ENCODE data around the gene PTPRM.

PTPRM gene

GRCh38 chr18:7977897-7978296, 410.8 kb downstream of the PTPRM start:
- Histone ChIP-seq H3K18ac (ENCODE audit: low read depth in 1 of 2, low read length in 2 of 2) (no peak overlapping the region), H2BK12ac (ENCODE audit: low read length in 2 of 2) (no peak overlapping the region), H3K27ac (ENCODE audit: low read length, poor library complexity, severe bottlenecking) (no peak overlapping the region), H3K36me3 (ENCODE audit: control insufficient read depth in 1 of 2, insufficient read depth in 2 of 2, low read depth in 1 of 2, low read length in 2 of 2) (peaks cover 3 to 7% of the 10 kb centered on the region in 2 experiments), H4K91ac (ENCODE audit: low read length) (no peak overlapping the region), H3K4ac (ENCODE audit: low read depth in 1 of 2, low read length in 2 of 2) (no peak overlapping the region), H3K27me3 (ENCODE audit: control insufficient read depth in 1 of 2, insufficient read depth in 1 of 2, low read length in 2 of 2) (no peaks in the 10 kb centered on the region), H3K23ac (ENCODE audit: low read length in 2 of 2) (no peak overlapping the region), H3K14ac (ENCODE audit: low read length in 2 of 2) (no peak overlapping the region), H2BK15ac (ENCODE audit: low read depth, poor library complexity, severe bottlenecking) (no peak overlapping the region), H3K9me3 (ENCODE audit: control insufficient read depth, low read length) (no peaks in the 10 kb centered on the region), H2BK5ac (ENCODE audit: low read depth, low read length, poor library complexity, severe bottlenecking) (no peak overlapping the region), H2AFZ (ENCODE audit: low read depth, low read length) (no peak overlapping the region), H3K4me1 (ENCODE audit: control insufficient read depth, insufficient read depth, low read depth, low read length) (peaks cover 10% of the 10 kb centered on the region), H3K9ac (ENCODE audit: low read length) (no peak overlapping the region), H3K4me2 (ENCODE audit: low read length, poor library complexity, severe bottlenecking) (no peak overlapping the region), H2AK5ac (ENCODE audit: low read length, severe bottlenecking) (no peak overlapping the region), H3K4me3 (ENCODE audit: insufficient read depth in 1 of 2, low read depth in 1 of 2, low read length in 2 of 2) (no peak overlapping the region), H3K79me1 (replicated peaks; ENCODE audit: low read length, poor library complexity, severe bottlenecking) (peaks cover 21% of the 10 kb centered on the region), H2BK120ac (ENCODE audit: low read depth, low read length) (no peak overlapping the region), H4K8ac (ENCODE audit: low read length) (no peak overlapping the region)
- no peak for DNase-seq
- WGBS, result 91% methylated on average over 2 of the region's 4 CpGs

- Histone ChIP-seq H3K9me3 (ENCODE audit: control insufficient read depth, low read length) (no peaks in the 10 kb centered on the region), H3K4me1 (ENCODE audit: control insufficient read depth, insufficient read depth, low read depth, low read length) (peaks cover 10% of the 10 kb centered on the region)
- 97% methylated on average over 4 of the region's 4 CpGs for WGBS
These were observed 411.7 kb downstream of the PTPRM start for GRCh38 chr18:7978834-7979233.

GRCh38 chr18:7979714-7980113, 412.6 kb downstream of the PTPRM start:
- no peak overlapping the region for H2AK5ac ChIP-seq (ENCODE audit: low read length, severe bottlenecking)
- no peak overlapping the region for H3K4ac ChIP-seq (ENCODE audit: low read depth in 1 of 2, low read length in 2 of 2)
- no peak overlapping the region for H2BK15ac ChIP-seq (ENCODE audit: low read depth, poor library complexity, severe bottlenecking)
- H2BK120ac ChIP-seq (ENCODE audit: low read depth, low read length), result no peak overlapping the region
- 97% methylated on average over 8 of the region's 8 CpGs for WGBS
- H3K9me3 ChIP-seq (ENCODE audit: control insufficient read depth, low read length), result no peaks in the 10 kb centered on the region
- no peaks in the 10 kb centered on the region for H3K27me3 ChIP-seq (ENCODE audit: control insufficient read depth in 1 of 2, insufficient read depth in 1 of 2, low read length in 2 of 2)
- no peak overlapping the region for H3K9ac ChIP-seq (ENCODE audit: low read length)
- no peak overlapping the region for H4K91ac ChIP-seq (ENCODE audit: low read length)
- no peak overlapping the region for H3K14ac ChIP-seq (ENCODE audit: low read length in 2 of 2)
- H3K18ac ChIP-seq (ENCODE audit: low read depth in 1 of 2, low read length in 2 of 2), result no peak overlapping the region
- no peak overlapping the region for H3K4me2 ChIP-seq (ENCODE audit: low read length, poor library complexity, severe bottlenecking)
- no peak overlapping the region for H2BK12ac ChIP-seq (ENCODE audit: low read length in 2 of 2)
- peaks cover 19% of the 10 kb centered on the region for H3K79me1 ChIP-seq (replicated peaks; ENCODE audit: low read length, poor library complexity, severe bottlenecking)
- no peak overlapping the region for H4K8ac ChIP-seq (ENCODE audit: low read length)
- peaks cover 10% of the 10 kb centered on the region for H3K4me1 ChIP-seq (ENCODE audit: control insufficient read depth, insufficient read depth, low read depth, low read length)
- H2BK5ac ChIP-seq (ENCODE audit: low read depth, low read length, poor library complexity, severe bottlenecking), result no peak overlapping the region
- no peak overlapping the region for H3K23ac ChIP-seq (ENCODE audit: low read length in 2 of 2)
- no peak for DNase-seq
- no peak overlapping the region for H3K4me3 ChIP-seq (ENCODE audit: insufficient read depth in 1 of 2, low read depth in 1 of 2, low read length in 2 of 2)
- H2AFZ ChIP-seq (ENCODE audit: low read depth, low read length), result no peak overlapping the region
- H3K36me3 ChIP-seq (ENCODE audit: control insufficient read depth in 1 of 2, insufficient read depth in 2 of 2, low read depth in 1 of 2, low read length in 2 of 2), result peaks cover 3 to 7% of the 10 kb centered on the region in 2 experiments
- no peak overlapping the region for H3K27ac ChIP-seq (ENCODE audit: low read length, poor library complexity, severe bottlenecking)

More at GRCh38 chr18:7978834-7979233, 411.7 kb downstream of the PTPRM start:
- H4K8ac ChIP-seq (ENCODE audit: low read length), result no peak overlapping the region
- H3K23ac ChIP-seq (ENCODE audit: low read length in 2 of 2), result no peak overlapping the region
- no peak overlapping the region for H3K4me2 ChIP-seq (ENCODE audit: low read length, poor library complexity, severe bottlenecking)
- H3K36me3 ChIP-seq (ENCODE audit: control insufficient read depth in 1 of 2, insufficient read depth in 2 of 2, low read depth in 1 of 2, low read length in 2 of 2), result peaks cover 3 to 7% of the 10 kb centered on the region in 2 experiments
- no peak overlapping the region for H3K14ac ChIP-seq (ENCODE audit: low read length in 2 of 2)
- H2BK12ac ChIP-seq (ENCODE audit: low read length in 2 of 2), result no peak overlapping the region
- DNase-seq, result no peak
- no peaks in the 10 kb centered on the region for H3K27me3 ChIP-seq (ENCODE audit: control insufficient read depth in 1 of 2, insufficient read depth in 1 of 2, low read length in 2 of 2)
- H3K9ac ChIP-seq (ENCODE audit: low read length), result no peak overlapping the region
- no peak overlapping the region for H3K27ac ChIP-seq (ENCODE audit: low read length, poor library complexity, severe bottlenecking)
- no peak overlapping the region for H2BK5ac ChIP-seq (ENCODE audit: low read depth, low read length, poor library complexity, severe bottlenecking)
- H3K18ac ChIP-seq (ENCODE audit: low read depth in 1 of 2, low read length in 2 of 2), result no peak overlapping the region
- H4K91ac ChIP-seq (ENCODE audit: low read length), result no peak overlapping the region
- H3K4me3 ChIP-seq (ENCODE audit: insufficient read depth in 1 of 2, low read depth in 1 of 2, low read length in 2 of 2), result no peak overlapping the region
- H2BK15ac ChIP-seq (ENCODE audit: low read depth, poor library complexity, severe bottlenecking), result no peak overlapping the region
- no peak overlapping the region for H3K4ac ChIP-seq (ENCODE audit: low read depth in 1 of 2, low read length in 2 of 2)
- no peak overlapping the region for H2AK5ac ChIP-seq (ENCODE audit: low read length, severe bottlenecking)
- no peak overlapping the region for H2BK120ac ChIP-seq (ENCODE audit: low read depth, low read length)
- peaks cover 23% of the 10 kb centered on the region for H3K79me1 ChIP-seq (replicated peaks; ENCODE audit: low read length, poor library complexity, severe bottlenecking)
- no peak overlapping the region for H2AFZ ChIP-seq (ENCODE audit: low read depth, low read length)

- H2AFZ ChIP-seq (ENCODE audit: low read depth, low read length), result no peak overlapping the region
- no peak overlapping the region for H2AK5ac ChIP-seq (ENCODE audit: low read length, severe bottlenecking)
- peaks cover 3 to 7% of the 10 kb centered on the region in 2 experiments for H3K36me3 ChIP-seq (ENCODE audit: control insufficient read depth in 1 of 2, insufficient read depth in 2 of 2, low read depth in 1 of 2, low read length in 2 of 2)
- no peak overlapping the region for H3K9ac ChIP-seq (ENCODE audit: low read length)
- H2BK5ac ChIP-seq (ENCODE audit: low read depth, low read length, poor library complexity, severe bottlenecking), result no peak overlapping the region
- no peak overlapping the region for H3K4me2 ChIP-seq (ENCODE audit: low read length, poor library complexity, severe bottlenecking)
- H3K4ac ChIP-seq (ENCODE audit: low read depth in 1 of 2, low read length in 2 of 2), result no peak overlapping the region
- no peak overlapping the region for H3K23ac ChIP-seq (ENCODE audit: low read length in 2 of 2)
- H4K8ac ChIP-seq (ENCODE audit: low read length), result no peak overlapping the region
- H3K9me3 ChIP-seq (ENCODE audit: control insufficient read depth, low read length), result no peaks in the 10 kb centered on the region
- H3K4me3 ChIP-seq (ENCODE audit: insufficient read depth in 1 of 2, low read depth in 1 of 2, low read length in 2 of 2), result no peak overlapping the region
- H3K4me1 ChIP-seq (ENCODE audit: control insufficient read depth, insufficient read depth, low read depth, low read length), result peaks cover 10% of the 10 kb centered on the region
- no peak overlapping the region for H3K14ac ChIP-seq (ENCODE audit: low read length in 2 of 2)
- H2BK15ac ChIP-seq (ENCODE audit: low read depth, poor library complexity, severe bottlenecking), result no peak overlapping the region
- no peak overlapping the region for H4K91ac ChIP-seq (ENCODE audit: low read length)
- no peak overlapping the region for H2BK120ac ChIP-seq (ENCODE audit: low read depth, low read length)
- no peak for DNase-seq
- H2BK12ac ChIP-seq (ENCODE audit: low read length in 2 of 2), result no peak overlapping the region
- H3K79me1 ChIP-seq (replicated peaks; ENCODE audit: low read length, poor library complexity, severe bottlenecking), result peaks cover 19% of the 10 kb centered on the region
- 95% methylated on average over 3 of the region's 3 CpGs for WGBS
- no peak overlapping the region for H3K27ac ChIP-seq (ENCODE audit: low read length, poor library complexity, severe bottlenecking)
- H3K27me3 ChIP-seq (ENCODE audit: control insufficient read depth in 1 of 2, insufficient read depth in 1 of 2, low read length in 2 of 2), result no peaks in the 10 kb centered on the region
- no peak overlapping the region for H3K18ac ChIP-seq (ENCODE audit: low read depth in 1 of 2, low read length in 2 of 2)
These were observed 413.0 kb downstream of the PTPRM start for GRCh38 chr18:7980136-7980535.

Data from mesenchymal stem cell (in vitro differentiated cells and primary cell).